ENCODE data around the gene DMBX1.

Gene DMBX1

DNA sequence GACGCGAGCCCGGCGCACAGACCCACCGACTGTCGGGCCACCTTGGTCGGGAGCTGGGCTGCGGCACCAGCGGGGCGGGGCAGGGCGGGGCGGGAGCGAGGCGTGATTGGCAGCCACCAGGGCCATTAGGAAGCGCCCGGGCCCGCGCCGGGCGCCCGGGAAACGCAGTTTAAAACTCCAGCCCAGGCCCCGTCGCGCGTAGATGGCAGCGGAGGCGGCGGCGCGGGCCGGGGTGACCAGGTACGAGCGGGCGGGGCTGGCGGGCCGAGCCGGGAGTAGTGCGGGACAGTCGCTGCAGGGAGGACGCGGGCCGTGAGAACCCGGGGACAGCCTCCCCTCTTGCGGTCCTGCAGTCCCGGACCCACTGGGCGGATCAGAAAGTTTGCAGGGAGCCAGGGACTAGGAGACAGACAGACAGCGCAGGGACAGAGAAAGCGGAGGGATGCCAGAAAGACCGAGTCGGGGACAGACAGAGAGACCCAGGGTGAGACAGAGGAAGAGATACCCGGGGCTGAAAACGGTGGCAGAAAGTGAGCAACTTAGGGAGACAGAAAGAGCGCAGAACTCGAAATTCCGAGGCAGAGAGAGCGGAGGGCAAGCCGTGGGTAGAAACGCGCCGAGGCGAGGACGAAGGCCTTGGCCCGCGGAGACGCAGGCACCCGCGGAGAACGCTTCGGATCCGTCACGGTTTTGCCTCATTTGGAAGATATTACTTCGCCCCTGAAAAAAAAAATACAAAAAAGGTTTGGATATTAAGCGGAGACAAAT, at the start of gene DMBX1:
DMBX1 (plus strand) TSS at position 199 of the 768 bp plus-strand sequence. CDS start 17,175 bp downstream, outside the sequence.
- DNase-seq = peak; percentile 70

GRCh38 chr1:46440478-46440877, 49.2 kb upstream of the DMBX1 start:
- DNase-seq = no peak

GRCh38 chr1:46442317-46443161, 47.1 kb upstream of the DMBX1 start:
- DNase-seq = peak; percentile 99

DNA sequence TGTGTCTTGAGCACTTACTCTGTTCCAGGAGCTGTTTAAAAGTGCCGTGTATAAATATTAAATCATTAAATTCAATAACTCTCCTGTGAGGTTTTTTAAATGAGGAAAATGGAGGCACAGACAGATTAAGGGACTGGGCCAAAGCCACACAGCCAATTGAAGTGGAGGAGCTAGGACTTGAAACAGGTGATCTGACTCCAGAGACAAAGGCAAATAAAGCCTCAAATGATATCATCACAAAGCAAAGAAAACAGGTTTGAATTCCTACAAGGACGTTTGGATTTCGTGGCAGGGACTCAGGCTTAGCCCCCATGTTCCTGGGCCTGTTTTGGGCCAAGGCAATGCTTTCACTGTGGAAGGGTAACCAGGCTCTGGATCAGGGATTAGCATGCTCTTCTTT, 45.2 kb upstream of the DMBX1 start:
- DNase-seq = no peak

DNA sequence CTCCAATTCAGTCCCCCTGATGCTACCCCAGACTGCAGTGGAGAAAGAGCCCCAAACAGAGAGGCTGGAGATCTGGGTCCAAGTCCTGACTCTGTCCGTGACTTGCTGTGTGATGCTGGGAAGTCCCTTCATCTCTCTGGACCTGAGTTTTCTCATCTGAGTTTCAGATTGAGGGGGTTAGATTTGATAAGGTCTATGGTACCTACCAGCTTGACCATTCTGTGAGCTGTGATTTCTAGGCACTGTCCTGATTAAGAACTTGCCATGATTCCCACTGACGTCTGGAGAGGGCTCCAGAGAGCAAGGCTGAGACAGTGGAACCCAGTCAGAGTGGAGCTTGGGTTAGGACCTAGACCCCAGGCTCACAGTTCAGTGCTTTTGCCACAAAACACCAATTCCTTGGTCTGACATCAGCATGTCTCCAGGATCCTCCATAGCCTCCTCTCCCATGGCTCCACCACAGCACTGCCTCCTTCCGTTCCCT, 43.8 kb upstream of the DMBX1 start:
- peak; percentile 44 for DNase-seq

DNA sequence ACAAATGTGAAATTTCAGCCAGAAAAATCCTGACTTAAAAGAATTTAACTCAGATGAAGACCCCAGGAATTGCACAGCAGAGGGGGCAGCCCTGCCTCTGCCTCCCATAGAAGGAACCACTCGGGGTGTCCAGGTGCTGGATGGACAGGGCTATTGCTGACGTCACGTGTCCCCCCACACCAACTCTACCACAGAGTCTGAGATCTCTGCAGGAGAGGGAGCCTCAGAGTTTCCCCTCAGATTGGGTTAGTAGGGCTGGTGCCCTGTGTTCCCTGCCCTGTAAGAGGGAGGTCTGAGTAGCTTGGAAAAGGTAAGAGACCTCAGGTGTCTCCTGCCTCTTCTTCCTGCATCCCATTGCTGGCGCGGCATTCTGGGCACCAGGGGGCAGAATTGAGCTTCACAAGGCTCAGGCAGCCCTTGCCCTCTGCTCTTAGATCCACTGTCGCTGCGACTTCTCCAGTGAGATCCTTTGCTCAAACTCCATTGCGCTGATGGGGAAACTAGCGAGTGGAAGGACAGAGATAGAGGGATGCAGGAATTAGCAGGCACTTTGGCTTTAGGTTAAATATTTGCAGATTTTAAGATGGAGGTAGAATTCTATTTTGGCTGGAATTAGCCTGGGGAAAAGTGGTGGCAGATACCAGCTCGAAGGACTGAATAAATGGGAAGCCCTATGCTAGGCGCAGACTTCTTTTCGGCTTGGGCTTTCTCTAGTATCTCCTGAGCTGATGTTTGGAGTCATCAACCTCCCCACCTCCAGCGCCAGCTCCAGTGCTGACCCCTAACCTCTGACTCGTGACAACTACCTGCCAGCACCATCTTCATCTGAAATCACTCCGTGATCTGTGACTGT, 42.8 kb upstream of the DMBX1 start:
- DNase-seq = peak; percentile 92

DNA sequence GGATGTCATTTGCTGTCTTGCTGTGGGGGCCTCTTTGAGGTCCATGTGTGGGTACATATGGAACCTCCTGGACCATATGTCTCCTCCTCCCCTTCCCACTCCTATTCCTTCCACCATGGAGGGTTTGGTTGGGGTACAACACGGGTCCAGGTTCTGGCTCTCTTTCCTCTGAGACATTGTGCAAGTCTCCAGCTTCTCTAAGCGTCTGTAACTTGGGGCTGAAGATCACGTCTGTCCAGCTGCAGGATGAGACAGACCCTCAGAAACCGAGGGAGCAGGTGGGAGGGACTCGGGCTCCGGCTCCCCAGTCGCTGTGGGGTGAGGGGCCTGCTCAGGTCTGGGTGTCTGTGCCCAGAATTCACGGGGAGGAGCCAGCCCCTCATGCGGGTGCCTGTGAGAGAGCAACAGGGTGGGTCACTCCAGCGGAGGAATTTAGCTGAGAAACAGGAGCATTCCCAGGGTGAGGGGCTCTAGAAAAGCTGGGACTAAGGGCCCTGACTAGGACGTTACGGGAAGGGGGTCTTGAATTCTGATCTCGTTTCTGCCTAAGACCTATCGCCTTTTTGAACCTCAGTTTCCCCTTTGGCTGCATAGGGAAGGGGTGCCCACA, 42.0 kb upstream of the DMBX1 start:
- DNase-seq = no peak

DNA sequence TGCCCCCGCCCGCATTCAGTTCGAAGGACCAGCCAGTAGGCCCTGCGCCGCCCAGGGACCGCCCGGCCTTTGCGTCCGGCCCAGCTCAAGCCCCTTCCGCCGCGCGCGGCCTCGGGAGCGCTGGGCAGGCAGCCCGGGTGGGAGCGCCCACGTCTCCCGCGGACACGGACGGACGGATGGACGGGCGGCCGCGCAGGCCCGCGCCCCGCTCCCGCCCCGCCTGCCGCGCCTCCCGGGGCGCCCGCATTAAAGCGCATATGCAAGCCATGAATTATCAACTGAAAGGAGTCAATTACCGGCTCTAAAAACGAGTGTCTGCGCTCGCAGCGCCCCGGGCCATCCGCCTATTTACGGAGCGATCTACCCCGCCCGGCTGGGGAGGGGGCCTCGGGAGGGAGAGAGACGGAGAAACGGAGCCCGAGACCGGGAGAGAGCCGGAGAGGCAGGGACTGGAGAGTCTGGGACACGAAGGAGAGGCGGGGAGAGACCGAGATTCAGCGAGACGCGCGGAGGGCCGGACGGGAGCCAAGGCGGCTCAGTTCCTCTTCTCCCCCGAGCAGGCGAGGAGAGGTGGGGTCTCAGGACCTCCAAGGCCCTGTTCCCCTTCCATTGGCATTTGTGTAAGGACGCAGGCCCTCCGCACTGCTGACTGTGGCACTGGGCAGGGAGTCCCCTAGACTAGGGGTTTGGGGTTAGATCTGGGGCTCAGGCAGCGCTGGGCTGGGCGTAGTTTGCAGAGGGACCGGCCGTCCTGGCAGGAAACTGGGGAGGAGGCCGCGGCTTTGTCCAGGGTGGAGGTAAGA, 41.3 kb upstream of the DMBX1 start:
- DNase-seq = no peak

DNA sequence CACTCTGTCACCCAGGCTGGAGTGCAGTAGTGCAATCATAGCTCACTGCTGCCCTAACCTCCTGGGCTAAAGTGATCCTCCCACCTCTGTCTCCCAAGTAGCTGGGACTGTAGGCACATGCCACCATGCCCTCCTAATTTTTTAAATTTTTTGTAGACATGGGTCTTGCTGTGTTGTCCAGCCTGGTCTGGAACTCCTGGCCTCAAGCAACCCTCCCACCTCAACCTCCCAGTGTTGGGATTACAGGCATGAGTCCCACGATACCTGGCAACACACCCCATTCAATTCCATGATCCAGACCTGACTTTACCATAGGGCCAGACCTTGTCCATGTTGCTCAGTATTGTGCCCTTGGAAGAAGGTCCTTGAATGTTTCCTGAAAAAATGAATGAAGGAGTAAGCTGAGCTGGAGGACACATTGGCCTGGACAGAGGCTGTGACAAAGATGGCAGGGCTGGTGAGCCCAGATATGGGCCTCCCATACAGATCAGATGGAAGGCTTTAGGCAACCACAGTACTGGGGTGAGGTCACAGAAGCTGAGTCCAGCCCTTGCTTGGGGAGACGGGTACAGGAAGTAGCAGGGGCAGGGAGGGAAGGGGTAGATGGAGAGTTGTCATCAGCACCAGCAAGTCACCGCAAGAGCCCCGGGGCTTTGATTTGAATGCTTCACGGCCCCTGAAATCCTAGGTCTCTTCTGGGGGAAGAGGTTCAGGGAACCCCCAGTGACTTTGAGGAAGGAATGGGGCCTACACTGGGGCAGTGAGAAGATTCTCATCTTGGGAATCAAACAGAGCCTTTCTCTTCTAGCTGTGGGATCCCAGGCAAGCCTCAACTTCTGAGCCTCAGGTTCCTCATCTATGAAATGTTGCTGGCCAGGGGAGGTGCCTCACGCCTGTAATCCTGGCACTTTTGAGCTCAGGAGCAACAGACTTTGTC, 40.1 kb upstream of the DMBX1 start:
- DNase-seq = no peak

GRCh38 chr1:46450160-46450517, 39.5 kb upstream of the DMBX1 start:
- no peak for DNase-seq

- DNase-seq = peak; percentile 89
Measured at GRCh38 chr1:46451948-46452930, 37.4 kb upstream of the DMBX1 start.

DNA sequence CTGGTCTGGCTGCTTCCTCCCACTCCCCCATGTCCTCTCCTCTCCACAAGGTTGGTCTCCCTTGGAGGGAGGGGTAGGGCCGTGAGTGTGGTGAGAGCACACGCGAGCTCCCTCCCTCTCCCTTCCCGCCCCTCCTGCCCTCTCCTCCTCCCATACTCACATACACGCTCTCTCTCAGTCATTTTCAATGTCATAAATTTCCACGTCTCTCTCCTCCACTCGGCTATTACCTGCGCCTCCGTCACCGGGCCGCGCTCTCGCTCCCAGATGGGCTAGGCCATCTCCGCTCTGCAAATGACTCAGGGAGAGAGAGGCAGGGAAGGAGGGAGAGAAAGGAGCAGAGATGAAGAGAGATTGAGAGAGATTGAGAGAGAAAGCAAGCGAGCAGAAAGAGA, 36.7 kb upstream of the DMBX1 start:
- DNase-seq = no peak

DNA sequence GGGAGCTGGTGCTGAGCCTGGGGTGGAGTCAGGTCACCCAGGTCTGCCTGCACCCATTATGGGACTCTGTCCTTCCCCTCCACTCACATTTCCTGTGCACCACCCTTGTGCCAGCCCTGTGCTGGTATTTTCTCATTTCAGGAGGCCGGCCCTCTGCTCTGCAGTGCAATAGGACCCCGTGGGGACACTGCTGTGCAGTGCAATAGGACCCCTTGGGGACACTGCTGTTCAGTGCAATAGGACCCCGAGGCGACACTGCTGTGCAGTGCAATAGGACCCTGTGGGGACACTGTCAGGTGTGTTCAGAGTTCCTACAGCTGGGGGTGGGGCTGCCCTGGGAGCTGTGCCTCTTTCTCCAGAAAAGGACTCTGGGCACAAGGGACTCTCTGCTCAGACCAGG, 36.2 kb upstream of the DMBX1 start:
- DNase-seq = no peak

GRCh38 chr1:46455951-46456350, 33.7 kb upstream of the DMBX1 start:
- DNase-seq = no peak

- peak; percentile 39 for DNase-seq
Measured at GRCh38 chr1:46456411-46456963, 33.1 kb upstream of the DMBX1 start.

DNA sequence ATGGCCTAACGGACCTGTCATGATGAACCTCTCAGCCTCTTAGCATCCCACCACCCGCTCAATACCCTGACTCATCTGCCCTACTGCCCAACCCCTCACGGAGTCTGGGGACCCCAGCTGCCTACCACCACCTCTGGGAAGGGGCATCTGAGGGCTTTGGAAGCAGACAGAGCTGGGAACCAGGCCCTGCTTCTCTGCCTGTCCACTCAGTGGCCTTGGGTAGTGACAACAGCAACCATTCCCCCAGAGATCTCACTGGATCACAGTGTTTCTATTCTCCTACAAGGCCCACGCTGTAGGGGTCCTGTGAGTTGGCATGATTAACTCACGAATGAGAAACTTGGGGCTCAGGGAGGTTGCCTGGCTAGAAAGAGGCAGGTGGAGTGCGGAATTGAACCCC, 32.5 kb upstream of the DMBX1 start:
- DNase-seq = no peak

DNA sequence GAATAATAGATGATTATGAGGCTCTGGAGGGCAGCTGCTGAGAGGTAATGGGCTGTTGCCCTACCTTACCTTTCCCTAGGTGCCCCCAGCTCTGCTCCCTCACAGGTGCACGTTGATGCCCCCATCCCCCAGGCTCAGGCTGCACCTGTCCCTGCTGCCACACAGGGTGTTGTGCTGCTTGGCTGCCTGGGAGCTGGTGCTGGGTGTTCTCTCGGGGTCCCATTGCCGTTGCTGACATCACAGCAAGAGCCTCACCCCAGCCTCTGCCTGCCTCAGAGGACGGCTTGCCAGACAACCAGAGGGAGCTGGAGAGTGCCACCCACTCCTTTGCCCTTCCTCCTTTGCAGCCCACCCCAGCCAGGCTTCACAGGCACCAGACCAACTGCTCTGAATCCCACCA, 31.4 kb upstream of the DMBX1 start:
- no peak for DNase-seq

DNA sequence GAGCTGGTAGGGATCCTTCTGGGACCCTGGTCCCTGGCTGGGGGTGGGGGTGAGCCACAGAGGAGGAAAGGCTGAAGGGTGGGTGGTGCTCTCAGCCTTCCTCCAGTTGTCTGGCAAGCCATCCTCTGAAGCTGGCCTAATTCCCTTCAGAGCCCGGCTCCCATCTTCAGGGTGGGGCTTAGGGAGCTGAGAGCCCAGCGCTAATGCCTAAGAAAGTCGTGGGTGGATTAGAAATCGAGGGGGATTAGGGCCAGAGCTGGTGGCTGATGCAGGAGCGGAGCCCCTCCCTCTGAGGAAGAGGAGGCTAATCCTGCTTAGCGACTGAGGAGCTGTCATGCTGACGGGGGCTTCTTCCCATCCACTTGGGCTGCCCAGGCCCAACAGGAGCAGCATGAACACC, 30.8 kb upstream of the DMBX1 start:
- peak; percentile 100 for DNase-seq

- DNase-seq = no peak
Measured at GRCh38 chr1:46459315-46459714, 30.3 kb upstream of the DMBX1 start.

Measured in NCI-H82 (cell line).